GM18526 (cell line): ENCODE results near the gene TANC1.

Experiments used
- POLR2A ChIP-seq: IDR thresholded peaks from 3 replicates; pipeline ENCODE4 v1.6.1; 2011; ENCODE audit not compliant: insufficient read length; ENCODE audit errors: extremely low read depth

The TANC1 gene

DNA sequence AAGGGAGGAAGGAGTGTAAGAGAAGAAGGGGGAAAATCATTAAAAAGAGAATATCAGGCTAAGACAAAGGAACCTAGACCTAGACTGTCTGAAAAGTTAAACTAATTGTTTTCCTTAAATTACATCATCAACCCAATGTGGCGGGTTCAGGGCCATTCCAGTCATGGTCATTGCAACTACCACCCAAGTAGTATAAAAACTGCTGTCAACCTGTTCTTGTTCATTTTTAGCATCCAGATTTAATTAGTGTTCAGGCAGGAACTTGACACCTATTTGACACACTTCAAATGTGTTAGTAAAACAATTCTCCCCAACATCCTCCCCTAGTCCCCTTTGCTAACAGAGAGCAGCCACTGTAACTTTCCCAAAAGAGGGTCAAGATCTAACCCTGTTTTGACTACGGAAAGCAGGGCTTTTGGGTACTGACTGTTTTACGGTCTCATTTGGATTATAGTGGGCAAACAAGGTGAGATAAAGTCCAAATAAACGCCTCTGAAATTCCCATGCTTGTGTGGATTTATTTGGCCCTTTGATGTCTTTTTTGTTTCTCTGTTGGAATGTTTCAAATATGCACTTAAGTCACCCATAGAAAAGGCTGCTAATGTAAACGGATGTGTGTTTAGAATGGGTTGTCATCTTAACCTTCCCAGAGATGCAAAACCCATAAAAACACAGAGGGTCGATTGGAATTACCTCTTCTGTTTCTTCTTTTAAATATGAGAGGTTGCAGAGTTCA lies 19.3 kb upstream of the TANC1 start:
- TF ChIP-seq POLR2A: no peak

DNA sequence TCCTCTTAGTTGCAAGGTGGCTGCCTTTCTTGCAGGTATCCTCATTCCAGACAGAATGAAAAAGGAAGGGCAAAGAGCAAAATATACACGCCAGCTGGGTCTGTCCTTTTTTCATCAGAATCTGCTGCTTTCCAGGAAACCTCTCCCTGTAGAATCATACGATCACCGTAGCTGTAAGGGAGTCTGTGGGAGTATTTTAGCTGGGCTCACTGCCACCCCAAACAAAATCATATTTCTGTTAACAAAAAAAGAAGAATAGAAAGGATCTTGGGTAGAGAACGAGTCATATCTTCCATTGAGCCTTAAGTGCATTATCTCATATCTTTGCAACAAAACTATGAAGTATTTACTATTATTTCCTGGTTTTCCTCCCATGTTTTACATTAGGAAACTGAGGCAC lies 15.0 kb upstream of the TANC1 start:
- TF ChIP-seq POLR2A: no peak

DNA sequence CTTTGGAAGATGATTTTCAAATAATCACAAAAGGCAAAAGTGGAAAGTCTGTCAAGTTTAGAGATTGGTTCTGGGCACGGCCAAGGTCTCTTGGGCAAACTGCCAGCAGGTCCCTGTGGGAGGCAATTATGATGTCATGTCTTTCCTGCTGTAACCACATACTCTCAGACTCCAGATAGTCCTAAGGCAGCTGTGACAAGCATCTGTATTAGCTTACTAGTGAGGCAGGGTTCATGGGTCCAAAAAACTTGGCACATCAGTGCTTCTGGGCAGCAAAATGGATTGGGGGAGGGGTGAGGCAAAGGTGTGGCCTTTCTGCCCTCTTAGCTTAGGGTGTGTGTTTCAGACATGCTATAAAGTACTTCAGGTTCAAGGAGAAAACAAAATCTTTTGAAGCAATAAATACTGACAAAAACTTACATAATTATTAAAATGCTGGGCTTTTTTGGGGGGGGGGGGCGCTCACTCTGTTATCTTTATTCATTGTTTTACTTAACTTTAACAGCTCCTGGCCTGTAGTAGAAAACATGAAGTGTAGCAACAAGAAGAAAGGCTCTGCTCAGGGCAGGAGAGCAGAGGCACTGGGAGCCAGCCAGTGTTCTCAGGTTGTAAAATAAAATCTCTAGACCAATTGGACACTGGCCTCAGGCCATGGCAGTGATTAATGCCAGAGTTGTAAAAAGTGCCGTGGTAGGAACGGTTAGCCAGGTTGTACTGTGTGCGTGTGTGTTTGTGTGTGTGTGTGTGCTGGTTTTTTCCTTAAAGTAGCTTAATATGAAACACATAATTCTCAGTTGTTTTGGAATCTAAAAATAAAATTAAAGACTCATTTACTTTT lies 14.3 kb upstream of the TANC1 start:
- no peak for TF ChIP-seq POLR2A

DNA sequence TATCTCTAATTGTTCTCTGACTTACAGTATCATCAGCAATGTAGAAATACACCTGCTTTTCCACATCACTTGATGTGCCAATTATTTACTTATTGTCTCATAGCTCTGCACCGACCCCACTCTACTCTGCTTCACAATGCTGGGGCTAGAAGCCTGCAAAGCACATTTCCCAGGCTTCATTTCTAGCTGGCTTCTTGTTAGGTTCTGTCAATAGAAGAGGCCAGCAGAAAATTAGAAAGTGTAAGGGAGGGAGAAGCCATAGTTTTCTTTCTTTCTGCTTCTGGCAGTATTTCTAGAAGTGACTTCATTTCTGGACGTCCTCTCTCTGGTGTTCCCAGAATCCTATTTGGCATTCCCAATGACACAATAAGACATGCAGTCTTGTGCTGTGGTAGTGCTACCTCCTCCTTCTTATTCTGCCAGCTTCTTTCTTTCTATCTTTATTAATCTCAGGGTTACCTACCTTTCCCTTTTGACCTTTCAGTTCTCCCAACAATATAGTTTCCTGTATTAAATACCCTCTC lies 12.5 kb upstream of the TANC1 start:
- TF ChIP-seq POLR2A: no peak

DNA sequence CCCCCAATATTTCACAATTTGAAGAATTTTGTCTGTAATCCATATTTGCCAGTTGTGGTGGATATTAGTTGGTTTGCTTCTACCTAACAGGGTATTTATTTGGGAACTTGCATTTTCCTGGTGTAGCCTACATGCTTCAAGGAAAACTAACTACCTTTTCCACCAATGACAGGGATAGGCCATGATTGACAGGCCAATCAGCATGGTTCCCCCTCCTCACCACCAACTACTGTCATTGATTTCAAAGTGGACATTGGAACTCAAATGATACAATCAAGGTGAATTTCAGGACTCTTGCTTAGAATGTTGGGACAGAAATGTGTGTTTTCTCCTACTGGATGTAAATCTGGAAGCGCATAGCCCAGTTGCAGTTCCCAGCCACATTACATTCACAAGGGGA lies 10.1 kb upstream of the TANC1 start:
- TF ChIP-seq POLR2A: no peak

DNA sequence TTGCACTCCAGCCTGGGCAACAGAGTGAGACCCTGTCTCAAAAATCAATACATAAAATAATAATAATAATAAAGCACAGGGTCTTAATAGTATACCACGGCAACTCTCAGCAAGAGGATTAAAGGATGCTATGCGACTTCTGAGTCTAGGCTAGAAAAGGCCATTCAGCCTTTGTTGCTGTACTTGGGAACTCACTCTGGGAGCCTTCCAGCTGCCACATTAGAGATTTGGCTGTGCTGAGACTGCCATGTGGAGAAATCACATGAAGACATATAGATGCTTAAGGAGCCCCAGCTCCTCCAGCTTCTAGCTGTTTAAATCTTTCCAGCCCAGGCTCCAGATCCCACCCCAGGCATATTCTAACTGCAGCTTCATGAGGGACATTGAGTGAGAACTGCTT lies 8.2 kb upstream of the TANC1 start:
- TF ChIP-seq POLR2A: no peak

DNA sequence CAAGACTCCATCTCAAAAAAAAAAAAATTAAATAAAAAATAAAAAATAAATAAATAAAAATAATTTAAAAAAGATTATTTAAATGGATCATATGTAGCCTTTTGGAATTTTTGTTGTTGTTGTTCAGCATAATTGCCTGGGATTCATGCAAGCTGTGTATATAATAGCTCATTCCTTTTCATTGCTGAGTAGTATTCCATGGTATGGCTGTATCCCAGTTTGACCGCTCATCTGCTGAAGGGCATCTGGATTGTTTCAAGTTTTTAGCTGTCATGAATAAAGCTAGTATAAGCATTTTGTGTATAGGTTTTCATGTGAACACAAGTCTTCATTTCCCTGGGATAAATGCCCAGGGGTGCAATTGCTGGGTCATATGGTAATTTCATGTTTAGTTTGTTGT lies 6.4 kb upstream of the TANC1 start:
- no peak for TF ChIP-seq POLR2A

DNA sequence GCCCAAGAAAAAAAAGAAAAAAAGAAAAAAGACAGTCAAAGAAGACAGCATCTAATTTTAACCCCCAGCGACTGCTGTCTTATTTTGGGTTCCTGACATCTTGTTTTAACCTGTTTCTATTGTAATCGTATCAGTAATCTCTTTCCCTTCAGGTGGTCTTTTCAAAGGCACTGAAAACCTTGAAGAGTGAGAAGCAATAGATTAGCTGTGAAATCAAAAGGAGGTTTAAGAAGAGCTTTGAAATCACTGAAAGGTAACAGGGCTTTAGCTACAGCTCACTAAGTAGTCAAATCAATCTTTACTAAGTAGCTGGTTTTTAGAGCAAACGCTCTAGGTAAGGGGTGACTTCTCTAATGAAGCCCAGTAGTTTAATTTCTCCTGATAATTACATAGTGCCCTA lies 5.4 kb upstream of the TANC1 start:
- TF ChIP-seq POLR2A: no peak

DNA sequence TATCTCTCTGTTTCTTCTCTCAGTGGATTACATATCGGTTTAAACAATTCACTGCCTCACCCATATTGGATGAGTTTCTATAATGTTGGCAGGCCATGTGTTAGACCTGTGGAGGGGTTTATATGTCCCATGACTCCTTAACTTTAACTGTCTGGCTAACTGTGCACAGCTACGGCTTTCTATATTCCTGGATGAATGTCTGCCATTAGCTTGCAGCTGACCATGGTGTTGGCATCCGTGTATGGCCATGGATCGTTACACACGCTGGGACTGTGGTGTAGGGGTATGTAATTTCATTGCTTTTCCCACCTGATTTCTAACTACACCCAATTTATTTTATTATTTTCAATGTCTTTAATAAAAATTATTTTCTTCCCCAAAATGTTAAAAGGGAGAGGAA lies 3.3 kb upstream of the TANC1 start:
- no peak for TF ChIP-seq POLR2A

DNA sequence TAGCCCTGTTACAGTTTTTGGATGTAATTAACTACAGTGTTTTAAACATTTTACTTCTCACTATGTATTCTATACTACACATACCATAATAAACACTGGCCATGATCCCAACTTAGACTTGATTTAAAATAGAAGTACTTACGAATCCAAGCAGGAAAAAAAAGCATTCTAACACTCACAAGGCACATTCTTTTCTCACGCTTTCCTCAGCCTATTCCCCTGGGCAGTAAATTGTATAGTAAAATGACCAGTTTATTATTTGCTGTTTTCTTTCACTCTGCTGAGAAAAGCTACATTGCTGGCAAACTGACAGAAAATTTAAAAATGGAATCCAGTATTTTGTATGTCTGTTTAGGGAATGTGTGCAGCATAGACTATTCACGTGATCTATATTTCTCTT lies 2.8 kb upstream of the TANC1 start:
- no peak for TF ChIP-seq POLR2A

DNA sequence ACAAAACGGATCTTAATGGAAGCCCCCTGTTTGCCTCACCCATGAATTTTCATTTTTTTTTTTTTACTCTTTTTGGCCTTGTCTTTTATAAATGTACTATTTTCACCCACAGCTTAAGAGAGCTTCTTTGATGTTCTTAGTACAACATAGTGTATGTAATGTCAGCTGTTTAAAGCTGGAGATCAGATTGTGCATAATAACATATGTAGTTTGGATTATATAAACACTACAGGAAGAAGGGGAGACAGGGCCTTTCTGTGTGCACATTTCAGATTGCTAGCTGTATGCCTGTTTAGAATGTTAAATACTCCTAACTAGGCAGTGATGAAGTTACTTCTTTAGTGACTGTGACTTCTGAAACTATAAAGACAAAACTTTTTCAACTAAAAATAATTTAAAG lies 2.1 kb upstream of the TANC1 start:
- no peak for TF ChIP-seq POLR2A

DNA sequence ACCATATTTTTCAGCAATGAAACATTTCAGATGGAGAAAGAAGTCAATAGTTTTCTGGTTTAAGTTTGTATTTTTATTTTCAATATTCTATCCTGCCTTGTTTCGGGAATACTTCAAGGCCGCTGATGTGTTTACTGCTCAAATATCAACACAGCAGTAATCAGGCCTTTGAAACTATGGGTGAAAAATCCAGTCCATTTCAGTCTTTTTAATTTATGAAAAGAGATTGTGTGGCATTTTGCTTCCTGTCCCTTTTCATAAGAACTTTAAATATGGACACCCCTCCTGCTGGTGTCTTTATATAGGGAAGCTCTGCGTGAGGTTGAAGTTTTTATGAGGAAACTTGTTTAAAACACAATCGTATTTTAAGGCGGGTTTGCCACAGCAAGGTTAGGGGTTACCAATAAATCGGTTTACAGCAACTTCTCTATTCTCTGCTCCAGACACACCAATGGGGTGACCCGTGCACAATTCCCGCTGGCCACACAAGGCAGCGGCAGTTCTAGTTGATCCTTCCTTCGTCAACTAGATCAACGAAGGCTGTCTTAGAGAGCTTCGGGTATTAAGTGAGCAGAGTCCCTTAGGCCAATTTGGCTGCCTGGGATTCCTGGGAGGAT lies 1.2 kb upstream of the TANC1 start:
- no peak for TF ChIP-seq POLR2A

DNA sequence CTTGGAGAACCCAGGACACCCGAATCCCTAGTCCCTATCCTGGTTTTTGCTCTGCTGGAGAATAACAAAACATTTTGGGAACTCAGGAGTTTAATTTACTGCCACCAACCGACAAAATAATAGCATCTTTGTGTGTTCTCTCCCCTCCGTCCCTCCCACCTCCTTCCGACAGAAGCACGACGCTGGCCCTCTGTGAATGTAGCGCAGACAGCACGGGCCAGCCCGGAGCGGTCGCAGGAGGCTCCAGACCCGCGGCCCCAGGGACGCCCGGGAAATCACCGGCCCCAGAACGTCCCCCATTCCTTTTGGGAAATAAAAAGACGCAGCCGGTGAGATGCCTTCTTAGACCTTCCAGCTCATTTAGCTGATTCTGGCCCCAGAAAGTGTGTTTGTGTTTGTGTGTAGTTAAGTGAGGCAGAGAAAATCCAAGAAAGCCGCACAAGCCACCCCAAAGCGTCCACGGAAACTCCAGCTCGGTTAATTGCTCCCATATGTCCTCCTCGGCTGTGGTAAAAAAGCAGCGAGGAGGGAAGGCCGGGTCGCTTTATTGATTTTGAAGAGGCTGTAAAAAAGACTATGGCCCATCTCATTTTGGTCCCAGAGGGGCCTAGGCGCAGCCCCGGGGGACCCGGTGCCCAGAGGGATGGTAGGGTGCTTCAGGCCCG lies 577 bp upstream of the TANC1 start:
- no peak for TF ChIP-seq POLR2A

DNA sequence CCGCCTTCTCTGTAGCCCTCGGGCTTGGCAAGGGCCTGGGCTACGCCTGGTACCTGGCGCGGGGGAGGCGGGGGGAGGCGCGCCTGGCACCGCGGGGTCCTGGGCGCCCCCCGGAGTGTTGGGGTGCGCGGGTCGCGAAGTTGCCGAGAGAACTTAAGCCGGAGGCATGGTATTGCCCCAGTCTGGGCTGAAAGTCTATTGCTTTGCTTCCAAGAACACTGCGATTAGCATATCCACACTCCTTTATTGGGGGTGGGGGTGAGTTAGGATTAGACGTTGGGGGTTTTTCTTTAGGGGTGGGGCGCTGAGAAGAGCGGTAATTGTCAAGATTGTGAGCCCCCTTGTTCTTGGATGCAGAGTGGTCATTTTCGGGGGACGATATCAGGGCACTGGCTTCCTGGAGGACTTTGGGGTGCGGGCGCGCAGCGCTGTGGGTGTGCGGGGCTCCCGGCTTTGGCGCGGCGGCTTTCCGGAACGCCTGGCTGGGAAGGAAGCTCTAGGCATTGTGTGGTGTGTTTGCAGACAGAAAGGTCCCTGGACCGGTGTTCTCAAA lies 798 bp downstream of the TANC1 start:
- TF ChIP-seq POLR2A: no peak

DNA sequence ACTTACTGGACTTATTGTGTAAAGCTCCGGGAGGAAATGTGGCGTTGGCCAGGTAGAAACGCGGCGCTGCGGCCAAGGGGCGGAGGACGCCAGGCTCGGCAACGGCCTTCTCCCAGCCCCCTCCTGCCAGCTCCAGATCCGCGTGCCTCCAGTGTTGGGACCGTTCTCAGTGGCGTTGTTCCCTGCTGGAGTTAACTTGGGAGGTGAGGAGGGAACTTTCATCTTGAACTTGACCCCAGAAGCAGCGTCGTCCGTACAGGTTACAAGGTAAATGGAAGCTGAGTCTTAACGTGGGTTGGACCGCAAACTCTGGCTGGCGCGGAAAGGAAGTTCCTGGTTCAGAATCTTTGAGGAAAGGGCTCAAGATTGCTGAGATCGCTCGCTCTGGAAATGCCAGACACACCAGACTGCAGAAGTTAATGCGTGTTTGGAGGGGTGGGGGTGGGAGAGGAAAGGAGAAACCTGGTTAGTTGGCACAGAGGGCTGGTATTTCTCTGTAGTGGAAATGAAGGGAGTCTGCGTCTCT lies 1.3 kb downstream of the TANC1 start:
- no peak for TF ChIP-seq POLR2A
